Panc1 (cell line): Measurements from ENCODE around the gene SOX5. TPM values are rescaled to one million over a fixed set of nuclear protein-coding genes. Genes with fewer than 3 reads are reported as not detected.
"Not testable (repeated sequence)": the region's sequence is repeated elsewhere in the genome, so short reads cannot be mapped to it uniquely, and the experiment has no call there.

Experiments
- ATAC-seq: fragments of 200-7000 bp; cut with Tn5 transposase; 2 replicates; pipeline ENCODE4 v1.9.1; 2020; ENCODE audit warnings: mild to moderate bottlenecking, moderate library complexity
- BruUV-seq: library from RNA; stranded (reverse); fragments of 400-500 nt; replicated peaks from 2 replicates; lab custom pipeline; 2021; lab: Mats Ljungman, UMichigan
- CTCF ChIA-PET: fragments of 300-600 bp; sonication (Branson Sonifier 250); formaldehyde crosslinking; loops from one replicate; lab custom pipeline; 2022; ENCODE audit warnings: antibody characterized with exemption; lab: Charles Lee
- POLR2A ChIA-PET: fragments of 300-600 bp; sonication (Branson Sonifier 250); formaldehyde crosslinking; loops from one replicate; lab custom pipeline; 2022; ENCODE audit warnings: antibody characterized with exemption; lab: Charles Lee
- DNase-seq: peaks from one replicate; pipeline ENCODE4 v3.0.0-alpha.2; 2010; ENCODE audit warnings: low read depth, low spot score
- H3K27ac ChIP-seq: 2 replicates; pipeline ENCODE4 v1.5.1; 2011; ENCODE audit warnings: mild to moderate bottlenecking, low read length, inconsistent platforms
- H3K27me3 ChIP-seq: fragments of 200-500 bp; sonication (Bioruptor generic); 2 replicates; pipeline ENCODE4 v1.6.0; 2014; ENCODE audit warnings: low read length, inconsistent platforms; ENCODE audit not compliant: control insufficient read depth, insufficient read depth
- H3K36me3 ChIP-seq: fragments of 200-500 bp; sonication (Bioruptor generic); 2 replicates; pipeline ENCODE4 v1.5.1; 2014; ENCODE audit warnings: inconsistent platforms, mild to moderate bottlenecking, low read length, moderate library complexity; ENCODE audit not compliant: control insufficient read depth, insufficient read depth
- H3K4me1 ChIP-seq: 2 replicates; pipeline ENCODE4 v1.5.1; 2011; ENCODE audit warnings: inconsistent platforms, mild to moderate bottlenecking, low read length, moderate library complexity; ENCODE audit not compliant: control insufficient read depth, insufficient read depth
- H3K4me3 ChIP-seq, 2 experiments: 2 replicates each; pipeline ENCODE4 v1.5.1; 2011 to 2012; ENCODE audit warnings: low read depth in 2 of 2, low read length in 2 of 2, mild to moderate bottlenecking in 2 of 2, inconsistent platforms in 1 of 2, moderate library complexity in 1 of 2
- H3K9me3 ChIP-seq: fragments of 200-500 bp; sonication (Bioruptor generic); 2 replicates; pipeline ENCODE4 v1.5.1; 2014; ENCODE audit warnings: low read depth, mild to moderate bottlenecking, inconsistent platforms, low read length, moderate library complexity; ENCODE audit not compliant: control insufficient read depth, insufficient read depth
- POLR2AphosphoS5 ChIP-seq: IDR thresholded peaks from 2 replicates; pipeline ENCODE4 v1.6.1; 2012; ENCODE audit warnings: mild to moderate bottlenecking, low read depth, low read length, moderate library complexity
- SIN3A ChIP-seq: IDR thresholded peaks from 2 replicates; pipeline ENCODE4 v1.6.1; 2012; ENCODE audit warnings: low read depth, mild to moderate bottlenecking, low read length, moderate library complexity, borderline replicate concordance; ENCODE audit not compliant: insufficient read depth
- TCF7L2 ChIP-seq: IDR thresholded peaks from 2 replicates; pipeline ENCODE4 v1.6.1; 2011; ENCODE audit warnings: mild to moderate bottlenecking, low read depth, low read length, inconsistent platforms
- in situ Hi-C: cut with HindIII; loops from 2 replicates; pipeline ENCODE4 v1.10.0; 2016; ENCODE audit warnings: low sequenced_read_pairs, low pct_unique_long_range_greater_than_20kb
- intact Hi-C: fragments of 100-400 bp; cut with micrococcal nuclease; formaldehyde crosslinking; loops from one replicate; pipeline ENCODE4 v1.10.0; 2022; ENCODE audit not compliant: unreplicated experiment
- total RNA-seq: library from RNA; stranded (reverse); gene quantifications from one replicate; pipeline ENCODE4 v1.2.1, GENCODE V29; 2021; ENCODE audit not compliant: unreplicated experiment
- TF ChIP-seq, protein P1 (sequence below), 2 experiments: IDR thresholded peaks; 2 replicates each; pipeline ENCODE4 v1.6.1; 2011 to 2012; ENCODE audit warnings: low read depth in 2 of 2, control low read depth in 1 of 2, low read length in 1 of 2, mild to moderate bottlenecking in 1 of 2, moderate library complexity in 1 of 2; ENCODE audit not compliant: insufficient read depth in 1 of 2
- TF ChIP-seq, protein P2 (sequence below): fragments of 450-650 bp; IDR thresholded peaks from 2 replicates; pipeline ENCODE4 v1.5.1; 2017; ENCODE audit warnings: mild to moderate bottlenecking

The SOX5 gene
- total RNA-seq, 1 experiment from 2014 or later, result 0.23 TPM

DNA sequence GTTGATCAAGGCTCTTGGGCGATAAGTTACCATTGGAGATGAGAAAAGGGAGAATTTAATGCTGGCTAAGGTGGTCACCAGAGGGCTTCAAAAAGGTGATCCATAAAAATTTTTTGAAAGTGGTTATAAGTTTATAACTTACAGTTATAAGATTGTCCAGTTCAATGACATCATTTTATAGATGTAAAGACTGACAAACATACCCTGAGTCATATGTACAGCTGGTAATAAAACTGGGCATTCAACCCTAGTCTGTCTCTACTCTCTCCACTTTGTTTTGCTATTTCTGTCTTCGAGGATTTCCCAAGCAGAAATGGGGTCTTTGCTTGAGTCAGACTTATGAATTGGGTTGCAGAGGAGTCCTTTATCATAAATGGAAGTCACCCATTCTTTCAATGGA, 454.0 kb downstream of the SOX5 start:
- intact Hi-C loops (no loop called here), in situ Hi-C loops (no loop called here)
- ChIA-PET POLR2A (no interaction called here), CTCF (no interaction called here)
- TF ChIP-seq TCF7L2 (no peak), SIN3A (no peak), POLR2AphosphoS5 (no peak)
- TF ChIP-seq, protein P1, sequence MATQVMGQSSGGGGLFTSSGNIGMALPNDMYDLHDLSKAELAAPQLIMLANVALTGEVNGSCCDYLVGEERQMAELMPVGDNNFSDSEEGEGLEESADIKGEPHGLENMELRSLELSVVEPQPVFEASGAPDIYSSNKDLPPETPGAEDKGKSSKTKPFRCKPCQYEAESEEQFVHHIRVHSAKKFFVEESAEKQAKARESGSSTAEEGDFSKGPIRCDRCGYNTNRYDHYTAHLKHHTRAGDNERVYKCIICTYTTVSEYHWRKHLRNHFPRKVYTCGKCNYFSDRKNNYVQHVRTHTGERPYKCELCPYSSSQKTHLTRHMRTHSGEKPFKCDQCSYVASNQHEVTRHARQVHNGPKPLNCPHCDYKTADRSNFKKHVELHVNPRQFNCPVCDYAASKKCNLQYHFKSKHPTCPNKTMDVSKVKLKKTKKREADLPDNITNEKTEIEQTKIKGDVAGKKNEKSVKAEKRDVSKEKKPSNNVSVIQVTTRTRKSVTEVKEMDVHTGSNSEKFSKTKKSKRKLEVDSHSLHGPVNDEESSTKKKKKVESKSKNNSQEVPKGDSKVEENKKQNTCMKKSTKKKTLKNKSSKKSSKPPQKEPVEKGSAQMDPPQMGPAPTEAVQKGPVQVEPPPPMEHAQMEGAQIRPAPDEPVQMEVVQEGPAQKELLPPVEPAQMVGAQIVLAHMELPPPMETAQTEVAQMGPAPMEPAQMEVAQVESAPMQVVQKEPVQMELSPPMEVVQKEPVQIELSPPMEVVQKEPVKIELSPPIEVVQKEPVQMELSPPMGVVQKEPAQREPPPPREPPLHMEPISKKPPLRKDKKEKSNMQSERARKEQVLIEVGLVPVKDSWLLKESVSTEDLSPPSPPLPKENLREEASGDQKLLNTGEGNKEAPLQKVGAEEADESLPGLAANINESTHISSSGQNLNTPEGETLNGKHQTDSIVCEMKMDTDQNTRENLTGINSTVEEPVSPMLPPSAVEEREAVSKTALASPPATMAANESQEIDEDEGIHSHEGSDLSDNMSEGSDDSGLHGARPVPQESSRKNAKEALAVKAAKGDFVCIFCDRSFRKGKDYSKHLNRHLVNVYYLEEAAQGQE (IDR thresholded peaks at IDR 0.05; ENCODE audit: insufficient read depth in 1 of 2, low read depth in 2 of 2, low read length in 1 of 2), result no peak
- TF ChIP-seq, protein P2, sequence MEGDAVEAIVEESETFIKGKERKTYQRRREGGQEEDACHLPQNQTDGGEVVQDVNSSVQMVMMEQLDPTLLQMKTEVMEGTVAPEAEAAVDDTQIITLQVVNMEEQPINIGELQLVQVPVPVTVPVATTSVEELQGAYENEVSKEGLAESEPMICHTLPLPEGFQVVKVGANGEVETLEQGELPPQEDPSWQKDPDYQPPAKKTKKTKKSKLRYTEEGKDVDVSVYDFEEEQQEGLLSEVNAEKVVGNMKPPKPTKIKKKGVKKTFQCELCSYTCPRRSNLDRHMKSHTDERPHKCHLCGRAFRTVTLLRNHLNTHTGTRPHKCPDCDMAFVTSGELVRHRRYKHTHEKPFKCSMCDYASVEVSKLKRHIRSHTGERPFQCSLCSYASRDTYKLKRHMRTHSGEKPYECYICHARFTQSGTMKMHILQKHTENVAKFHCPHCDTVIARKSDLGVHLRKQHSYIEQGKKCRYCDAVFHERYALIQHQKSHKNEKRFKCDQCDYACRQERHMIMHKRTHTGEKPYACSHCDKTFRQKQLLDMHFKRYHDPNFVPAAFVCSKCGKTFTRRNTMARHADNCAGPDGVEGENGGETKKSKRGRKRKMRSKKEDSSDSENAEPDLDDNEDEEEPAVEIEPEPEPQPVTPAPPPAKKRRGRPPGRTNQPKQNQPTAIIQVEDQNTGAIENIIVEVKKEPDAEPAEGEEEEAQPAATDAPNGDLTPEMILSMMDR, result no peak
- ATAC-seq (no peak), DNase-seq (no peak)
- no peak overlapping the region for H3K4me3 ChIP-seq
- no peaks in the 10 kb centered on the region for H3K9me3 ChIP-seq
- no peaks in the 10 kb centered on the region for H3K4me1 ChIP-seq
- H3K36me3 ChIP-seq, result no peaks in the 10 kb centered on the region
- H3K27me3 ChIP-seq, result no peaks in the 10 kb centered on the region
- no peak overlapping the region for H3K27ac ChIP-seq
- BruUV-seq, result no TSS peak

DNA sequence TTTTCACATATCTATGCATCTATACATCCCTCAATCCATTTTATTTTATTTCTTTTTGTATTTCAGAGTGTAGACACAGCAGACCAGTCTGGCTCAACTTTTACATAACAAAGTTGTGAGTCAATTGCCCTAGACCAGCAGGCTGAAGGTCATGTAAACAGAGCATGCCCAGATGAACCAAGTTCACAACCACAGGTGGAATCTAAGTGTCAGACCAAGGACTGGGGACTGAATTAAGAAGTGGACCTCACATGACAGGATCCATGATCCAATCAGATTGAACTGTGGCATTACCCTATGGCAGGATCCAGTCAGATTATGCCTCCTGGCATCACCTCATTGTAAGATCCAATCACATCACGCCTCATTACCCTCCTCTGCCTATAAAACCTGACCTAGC, 455.8 kb downstream of the SOX5 start:
- H3K4me3 ChIP-seq, result no peak overlapping the region
- in situ Hi-C loops, result no loop called here
- H3K4me1 ChIP-seq, result no peaks in the 10 kb centered on the region
- no peaks in the 10 kb centered on the region for H3K27me3 ChIP-seq
- TF ChIP-seq, protein P2, result no peak
- TF ChIP-seq POLR2AphosphoS5, result no peak
- TF ChIP-seq, protein P1 (IDR thresholded peaks at IDR 0.05; ENCODE audit: insufficient read depth in 1 of 2, low read depth in 2 of 2, low read length in 1 of 2), result no peak
- no peak for TF ChIP-seq SIN3A
- TF ChIP-seq TCF7L2, result no peak
- no peaks in the 10 kb centered on the region for H3K36me3 ChIP-seq
- H3K27ac ChIP-seq, result no peak overlapping the region
- ATAC-seq (no peak), DNase-seq (no peak)
- ChIA-PET CTCF (no interaction called here), POLR2A (no interaction called here)
- no TSS peak for BruUV-seq
- intact Hi-C loops, result no loop called here
- no peaks in the 10 kb centered on the region for H3K9me3 ChIP-seq

DNA sequence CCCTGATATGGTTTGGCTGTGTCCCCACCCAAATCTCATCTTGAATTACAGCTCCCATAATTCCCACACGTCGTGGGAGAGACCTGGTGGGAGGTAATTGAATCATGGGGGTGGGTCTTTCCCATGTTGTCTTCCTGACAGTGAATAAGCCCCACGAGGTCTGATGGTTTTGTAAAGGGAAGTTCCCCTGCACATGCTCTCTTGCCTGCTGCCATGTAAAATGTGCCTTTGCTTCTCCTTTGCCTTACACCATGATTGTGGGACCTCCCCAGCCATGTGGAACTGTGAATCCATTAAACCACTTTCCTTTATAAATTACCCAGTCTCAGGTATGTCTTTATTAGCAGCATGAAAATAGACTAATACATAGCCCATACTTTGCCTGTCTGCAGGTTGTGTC, 458.4 kb downstream of the SOX5 start:
- ATAC-seq, H3K27me3 ChIP-seq, H3K4me1 ChIP-seq, CTCF ChIA-PET, POLR2A ChIA-PET, in situ Hi-C loops, H3K36me3 ChIP-seq, H3K9me3 ChIP-seq, DNase-seq, H3K27ac ChIP-seq, H3K4me3 ChIP-seq, intact Hi-C loops, BruUV-seq: not testable (repeated sequence)
